ENCODE measurements around the gene OSBPL8.

Gene OSBPL8

DNA sequence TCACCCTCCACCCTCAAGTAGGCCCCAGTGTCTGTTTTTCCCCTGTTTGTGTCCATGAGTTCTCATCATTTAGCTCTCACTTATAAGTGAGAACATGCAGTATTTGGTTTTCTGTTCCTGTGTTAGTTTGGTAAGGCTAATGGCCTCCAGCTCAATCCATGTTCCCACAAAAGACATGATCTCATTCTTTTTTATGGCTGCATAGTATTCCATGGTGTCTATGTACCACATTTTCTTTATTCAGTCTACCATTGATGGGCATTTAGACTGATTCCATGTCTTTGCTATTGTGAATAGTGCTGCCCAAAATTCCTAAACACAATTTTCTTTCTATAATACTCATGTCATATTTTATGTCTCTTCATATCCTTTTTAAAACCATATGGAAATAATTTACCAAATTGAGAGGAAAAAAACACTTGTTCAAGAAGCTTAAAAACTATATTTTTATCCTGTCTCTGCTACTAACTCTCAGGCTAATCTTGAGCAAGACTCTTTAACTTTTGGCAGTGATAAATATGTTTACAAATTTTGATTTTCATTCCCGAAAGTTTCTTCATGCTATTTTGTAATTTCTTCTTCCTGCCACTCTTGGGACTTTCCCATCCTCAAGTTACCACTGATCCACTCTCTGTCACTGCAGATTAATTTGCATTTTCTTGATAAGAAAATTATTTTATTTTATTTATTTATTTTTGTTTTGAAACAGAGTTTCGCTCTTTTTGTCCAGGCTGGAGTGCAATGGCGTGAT lies 28.0 kb upstream of the OSBPL8 start:
- POLR2A ChIA-PET: no interaction called here
- no CpG with 5 or more reads among the region's 3 CpGs for WGBS (ENCODE audit: insufficient coverage)
- no peak overlapping the region for H3K27ac ChIP-seq (ENCODE audit: insufficient read depth in 1 of 2, low read depth in 1 of 2, low read length in 2 of 2, poor library complexity in 1 of 2, severe bottlenecking in 2 of 2)

DNA sequence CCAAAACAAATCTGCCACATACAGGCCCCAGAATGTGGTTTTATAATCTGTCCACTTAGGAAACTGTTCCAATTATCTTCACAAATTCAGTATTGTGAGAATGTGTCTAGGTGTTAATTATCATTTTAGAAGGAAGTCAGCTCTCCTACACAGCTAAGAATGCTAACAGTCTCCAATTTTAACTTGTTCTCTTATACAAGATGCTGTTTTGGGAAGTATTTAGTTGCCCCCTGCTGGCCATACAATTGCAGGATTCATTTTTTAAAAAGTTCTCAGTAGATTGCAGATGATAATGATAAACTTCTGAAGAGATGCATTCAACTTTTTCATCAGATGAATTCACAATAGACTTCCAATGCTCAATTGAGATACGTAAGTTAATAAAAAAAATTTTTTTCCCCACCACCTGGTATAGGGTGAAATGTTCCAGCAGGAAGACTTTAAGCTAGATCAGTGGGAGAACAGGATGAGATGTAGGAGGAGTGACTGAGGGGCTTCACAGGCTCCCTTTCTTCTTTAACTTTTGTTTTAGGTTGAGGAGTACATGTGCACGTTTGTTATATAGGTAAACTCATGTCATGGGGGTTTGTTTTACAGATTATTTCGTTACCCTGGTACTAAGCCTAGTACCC lies 27.3 kb upstream of the OSBPL8 start:
- Histone ChIP-seq H3K36me3 (ENCODE audit: control insufficient read depth in 4 of 4, insufficient read depth in 4 of 4, low read length in 3 of 4) (no peaks in the 10 kb centered on the region), H3K4me1 (ENCODE audit: control extremely low read depth in 1 of 4, control insufficient read depth in 4 of 4, insufficient read depth in 4 of 4, low read length in 3 of 4) (peaks cover 0 to 13% (median 0%) of the 10 kb centered on the region in 4 experiments), H3K27ac (ENCODE audit: insufficient read depth in 1 of 2, low read depth in 1 of 2, low read length in 2 of 2, poor library complexity in 1 of 2, severe bottlenecking in 2 of 2) (no peak overlapping the region), H3K27me3 (replicated peaks in 2 of 5; ENCODE audit: control insufficient read depth in 4 of 5, insufficient read depth in 5 of 5, low read length in 4 of 5) (no peaks in the 10 kb centered on the region), H3K4me3 (ENCODE audit: control insufficient read depth in 1 of 7, extremely low read depth in 1 of 7, insufficient read depth in 4 of 7, low read depth in 2 of 7, low read length in 6 of 7) (no peak overlapping the region), H3K9me3 (ENCODE audit: control extremely low read depth in 1 of 5, control insufficient read depth in 4 of 5, insufficient read depth in 2 of 5, low read depth in 1 of 5, low read length in 4 of 5) (no peaks in the 10 kb centered on the region)
- no CpG with 5 or more reads among the region's 3 CpGs for WGBS (ENCODE audit: insufficient coverage)
- peak; percentile 66 to 82 (median 76) for DNase-seq
- CTCF ChIA-PET: interaction anchor here (0.6 to 3.7 kb wide), 25 partner anchors 10 to 1063 kb away, joined by 3 to 18 read pairs (median 4); partner anchors contain the start of genes BBS10, OSBPL8 and ZDHHC17
- POLR2A ChIA-PET: interaction anchor here (1.2 kb wide), 1 partner anchor 28 kb away, joined by 6 read pairs; the partner anchor contains the start of gene OSBPL8

More for the DNA sequence above, 28.0 kb upstream of the OSBPL8 start:
- no peak overlapping the region for H3K4me3 ChIP-seq (ENCODE audit: control insufficient read depth in 1 of 7, extremely low read depth in 1 of 7, insufficient read depth in 4 of 7, low read depth in 2 of 7, low read length in 6 of 7)
- CTCF ChIA-PET: interaction anchor here (0.9 to 3.7 kb wide), 18 partner anchors 9 to 1061 kb away, joined by 3 to 18 read pairs (median 4); partner anchors contain the start of genes BBS10 and ZDHHC17
- H3K36me3 ChIP-seq (ENCODE audit: control insufficient read depth in 4 of 4, insufficient read depth in 4 of 4, low read length in 3 of 4): no peaks in the 10 kb centered on the region
- no peaks in the 10 kb centered on the region for H3K27me3 ChIP-seq (replicated peaks in 2 of 5; ENCODE audit: control insufficient read depth in 4 of 5, insufficient read depth in 5 of 5, low read length in 4 of 5)
- no peaks in the 10 kb centered on the region for H3K9me3 ChIP-seq (ENCODE audit: control extremely low read depth in 1 of 5, control insufficient read depth in 4 of 5, insufficient read depth in 2 of 5, low read depth in 1 of 5, low read length in 4 of 5)
- H3K4me1 ChIP-seq (ENCODE audit: control extremely low read depth in 1 of 4, control insufficient read depth in 4 of 4, insufficient read depth in 4 of 4, low read length in 3 of 4): peaks cover 0 to 13% (median 0%) of the 10 kb centered on the region in 4 experiments
- DNase-seq: no peak

DNA sequence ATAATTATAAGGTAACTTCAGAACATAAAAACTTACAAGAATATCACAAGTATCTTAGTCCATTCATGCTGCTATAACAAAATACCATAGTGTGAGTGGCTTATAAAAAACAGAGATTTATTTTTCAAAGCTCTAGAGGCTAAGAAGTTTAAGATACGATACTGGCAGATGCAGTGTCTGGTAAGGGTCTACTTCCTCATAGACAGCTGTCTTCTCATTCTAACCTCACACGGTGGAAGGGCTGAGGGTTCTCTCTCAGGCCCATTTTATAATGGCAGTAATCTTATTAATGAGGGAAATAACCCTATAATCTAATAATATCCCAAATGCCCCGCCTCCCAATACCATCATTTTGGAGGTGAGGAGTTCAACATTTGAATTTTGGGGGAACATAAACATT lies 23.7 kb upstream of the OSBPL8 start:
- CTCF ChIA-PET: no interaction called here
- H3K27me3 ChIP-seq (replicated peaks in 2 of 5; ENCODE audit: control insufficient read depth in 4 of 5, insufficient read depth in 5 of 5, low read length in 4 of 5): no peaks in the 10 kb centered on the region
- H3K36me3 ChIP-seq (ENCODE audit: control insufficient read depth in 4 of 4, insufficient read depth in 4 of 4, low read length in 3 of 4): no peaks in the 10 kb centered on the region
- no peak overlapping the region for H3K27ac ChIP-seq (ENCODE audit: insufficient read depth in 1 of 2, low read depth in 1 of 2, low read length in 2 of 2, poor library complexity in 1 of 2, severe bottlenecking in 2 of 2)
- peaks cover 0 to 2% (median 0%) of the 10 kb centered on the region in 5 experiments for H3K9me3 ChIP-seq (ENCODE audit: control extremely low read depth in 1 of 5, control insufficient read depth in 4 of 5, insufficient read depth in 2 of 5, low read depth in 1 of 5, low read length in 4 of 5)
- no peak overlapping the region for H3K4me3 ChIP-seq (ENCODE audit: control insufficient read depth in 1 of 7, extremely low read depth in 1 of 7, insufficient read depth in 4 of 7, low read depth in 2 of 7, low read length in 6 of 7)
- DNase-seq: no peak
- WGBS (ENCODE audit: insufficient coverage): 100% methylated on average over 1 of the region's 3 CpGs
- POLR2A ChIA-PET: no interaction called here
- H3K4me1 ChIP-seq (ENCODE audit: control extremely low read depth in 1 of 4, control insufficient read depth in 4 of 4, insufficient read depth in 4 of 4, low read length in 3 of 4): peaks cover 0 to 2% (median 0%) of the 10 kb centered on the region in 4 experiments

DNA sequence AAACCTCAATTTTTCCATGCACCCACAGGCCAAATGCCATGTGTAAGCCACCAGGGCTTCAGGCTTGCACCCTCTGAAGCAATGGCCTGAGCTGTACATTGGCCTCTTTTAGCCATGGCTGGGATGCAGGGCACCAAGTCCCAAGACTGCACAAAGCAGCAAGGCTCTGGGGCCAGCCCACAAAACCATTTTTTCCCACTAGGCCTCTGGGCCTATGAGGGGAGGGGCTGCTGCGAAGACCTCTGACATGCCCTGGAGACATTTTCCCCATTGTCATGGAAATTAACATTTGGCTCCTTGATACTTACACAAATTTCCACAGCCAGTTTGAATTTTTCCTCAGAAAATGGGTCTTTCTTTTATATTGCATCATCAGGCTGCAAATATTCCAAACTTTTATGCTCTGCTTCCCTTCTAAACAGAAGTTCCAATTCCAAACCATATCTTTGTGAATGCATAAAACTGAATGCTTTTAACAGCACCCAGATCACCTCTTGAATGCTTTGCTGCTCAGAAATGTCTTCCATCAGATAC lies 14.3 kb upstream of the OSBPL8 start:
- no peak for DNase-seq
- Histone ChIP-seq H3K4me1 (ENCODE audit: control extremely low read depth in 1 of 4, control insufficient read depth in 4 of 4, insufficient read depth in 4 of 4, low read length in 3 of 4) (peaks cover 0 to 8% (median 4%) of the 10 kb centered on the region in 4 experiments), H3K4me3 (ENCODE audit: control insufficient read depth in 1 of 7, extremely low read depth in 1 of 7, insufficient read depth in 4 of 7, low read depth in 2 of 7, low read length in 6 of 7) (no peak overlapping the region), H3K27me3 (replicated peaks in 2 of 5; ENCODE audit: control insufficient read depth in 4 of 5, insufficient read depth in 5 of 5, low read length in 4 of 5) (no peaks in the 10 kb centered on the region), H3K9me3 (ENCODE audit: control extremely low read depth in 1 of 5, control insufficient read depth in 4 of 5, insufficient read depth in 2 of 5, low read depth in 1 of 5, low read length in 4 of 5) (peaks cover 0 to 8% (median 1%) of the 10 kb centered on the region in 5 experiments), H3K36me3 (ENCODE audit: control insufficient read depth in 4 of 4, insufficient read depth in 4 of 4, low read length in 3 of 4) (no peaks in the 10 kb centered on the region), H3K27ac (ENCODE audit: insufficient read depth in 1 of 2, low read depth in 1 of 2, low read length in 2 of 2, poor library complexity in 1 of 2, severe bottlenecking in 2 of 2) (no peak overlapping the region)
- ChIA-PET POLR2A (no interaction called here), CTCF (no interaction called here)
- WGBS (ENCODE audit: insufficient coverage): 86% methylated on average over 1 of the region's 1 CpG

DNA sequence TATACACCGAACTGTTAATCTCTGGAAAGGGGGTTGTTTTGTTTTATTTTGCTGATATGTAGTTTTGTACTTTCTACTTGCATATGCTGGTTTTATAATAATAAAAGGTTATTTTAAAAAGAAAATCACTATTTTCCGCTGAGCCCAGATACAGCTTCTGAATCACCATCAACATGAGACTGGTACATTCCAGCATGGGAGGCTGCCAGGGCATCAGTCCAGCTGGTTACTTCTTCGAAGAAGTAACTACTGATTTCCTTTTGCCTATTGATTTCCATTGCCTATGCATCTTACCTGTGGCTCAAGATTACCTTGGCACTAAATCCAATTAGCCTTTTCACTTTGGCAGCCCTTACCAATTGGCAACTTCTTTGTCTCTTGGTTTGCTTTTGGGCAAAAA lies 11.7 kb upstream of the OSBPL8 start:
- 95% methylated on average over 2 of the region's 3 CpGs for WGBS (ENCODE audit: insufficient coverage)
- Histone ChIP-seq H3K4me1 (ENCODE audit: control extremely low read depth in 1 of 4, control insufficient read depth in 4 of 4, insufficient read depth in 4 of 4, low read length in 3 of 4) (peaks cover 0 to 8% (median 4%) of the 10 kb centered on the region in 4 experiments), H3K27me3 (replicated peaks in 2 of 5; ENCODE audit: control insufficient read depth in 4 of 5, insufficient read depth in 5 of 5, low read length in 4 of 5) (no peaks in the 10 kb centered on the region), H3K4me3 (ENCODE audit: control insufficient read depth in 1 of 7, extremely low read depth in 1 of 7, insufficient read depth in 4 of 7, low read depth in 2 of 7, low read length in 6 of 7) (no peak overlapping the region), H3K27ac (ENCODE audit: insufficient read depth in 1 of 2, low read depth in 1 of 2, low read length in 2 of 2, poor library complexity in 1 of 2, severe bottlenecking in 2 of 2) (no peak overlapping the region), H3K36me3 (ENCODE audit: control insufficient read depth in 4 of 4, insufficient read depth in 4 of 4, low read length in 3 of 4) (no peaks in the 10 kb centered on the region), H3K9me3 (ENCODE audit: control extremely low read depth in 1 of 5, control insufficient read depth in 4 of 5, insufficient read depth in 2 of 5, low read depth in 1 of 5, low read length in 4 of 5) (peaks cover 0 to 8% (median 1%) of the 10 kb centered on the region in 5 experiments)
- no peak for DNase-seq
- ChIA-PET POLR2A (no interaction called here), CTCF (no interaction called here)

DNA sequence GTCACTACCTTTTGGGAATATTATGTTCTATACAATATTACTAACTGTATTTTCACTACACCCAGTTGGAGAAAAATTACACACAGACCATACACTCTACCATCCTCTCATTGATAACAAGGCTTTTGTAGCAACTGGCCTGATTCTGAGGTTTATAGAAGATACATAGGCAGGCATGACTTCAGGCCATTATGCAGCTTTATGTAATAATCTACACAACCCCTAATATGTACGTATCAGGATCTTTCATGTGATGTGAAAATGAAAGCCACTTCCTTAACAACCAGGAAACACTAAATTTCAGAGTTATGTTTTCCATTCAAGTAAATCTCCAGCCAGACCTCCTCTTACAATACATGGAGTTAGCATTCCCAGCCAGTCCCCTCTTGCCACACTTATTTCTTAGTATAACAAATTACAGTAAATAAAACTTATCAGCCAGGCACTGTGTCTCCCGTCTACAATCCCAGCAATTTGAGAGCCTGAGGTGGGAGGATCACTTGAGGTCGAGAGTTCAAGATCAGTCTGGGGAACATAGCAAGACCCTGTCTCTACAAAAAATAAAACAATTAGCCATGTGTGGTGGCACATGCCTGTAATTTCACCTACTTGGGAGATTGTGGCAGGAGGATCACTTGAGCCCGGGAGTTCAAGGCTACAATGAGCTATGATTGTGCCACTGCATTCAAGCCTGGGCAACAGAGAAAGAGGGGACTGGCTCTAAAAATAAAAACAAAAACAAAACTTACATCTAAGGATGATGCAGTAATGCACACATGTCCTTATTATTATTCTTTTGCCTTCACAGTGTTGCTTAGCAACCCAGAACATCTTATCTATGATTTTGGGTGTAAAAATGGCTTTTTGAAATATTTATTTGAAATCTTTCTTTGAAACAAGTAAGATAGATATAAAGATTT lies 10.4 kb upstream of the OSBPL8 start:
- WGBS (ENCODE audit: insufficient coverage): 44% methylated on average over 2 of the region's 4 CpGs
- Histone ChIP-seq H3K36me3 (ENCODE audit: control insufficient read depth in 4 of 4, insufficient read depth in 4 of 4, low read length in 3 of 4) (no peaks in the 10 kb centered on the region), H3K4me3 (ENCODE audit: control insufficient read depth in 1 of 7, extremely low read depth in 1 of 7, insufficient read depth in 4 of 7, low read depth in 2 of 7, low read length in 6 of 7) (peak overlapping the region in 2 of 7 experiments; percentile 3 to 23), H3K27me3 (replicated peaks in 2 of 5; ENCODE audit: control insufficient read depth in 4 of 5, insufficient read depth in 5 of 5, low read length in 4 of 5) (no peaks in the 10 kb centered on the region), H3K27ac (ENCODE audit: insufficient read depth in 1 of 2, low read depth in 1 of 2, low read length in 2 of 2, poor library complexity in 1 of 2, severe bottlenecking in 2 of 2) (no peak overlapping the region), H3K9me3 (ENCODE audit: control extremely low read depth in 1 of 5, control insufficient read depth in 4 of 5, insufficient read depth in 2 of 5, low read depth in 1 of 5, low read length in 4 of 5) (peaks cover 0 to 8% (median 0%) of the 10 kb centered on the region in 5 experiments), H3K4me1 (ENCODE audit: control extremely low read depth in 1 of 4, control insufficient read depth in 4 of 4, insufficient read depth in 4 of 4, low read length in 3 of 4) (peaks cover 0 to 8% (median 4%) of the 10 kb centered on the region in 4 experiments)
- ChIA-PET POLR2A (no interaction called here), CTCF (interaction anchor here (2.2 kb wide), 1 partner anchor 17 kb away, joined by 7 read pairs; no protein-coding TSS in a partner anchor)
- DNase-seq: peak in 2 of 3 donors; percentile 46 to 60

Measured in common myeloid progenitor, CD34-positive (primary cell).